ENCODE data around the gene ERCC5.

DNA sequence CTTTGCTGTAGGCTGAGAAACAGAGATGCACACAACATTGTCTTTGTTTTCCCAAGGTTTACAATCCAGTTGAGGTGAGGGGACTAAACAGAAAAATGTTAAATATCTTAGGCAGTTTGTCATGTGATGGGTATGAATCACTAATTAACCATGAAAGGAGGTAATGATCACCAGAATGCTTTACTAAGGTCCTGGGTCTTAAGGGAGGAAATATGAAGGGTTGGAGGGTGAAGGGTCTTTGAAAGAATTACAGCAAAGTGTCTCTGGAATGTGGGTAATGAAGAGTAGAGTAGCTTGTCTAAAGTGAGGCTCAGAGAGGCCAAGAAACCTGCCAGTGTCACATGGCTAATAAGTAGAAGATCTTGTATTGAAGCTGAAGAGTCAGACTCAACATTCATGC, 27.9 kb upstream of the ERCC5 start:
- TF ChIP-seq POLR2AphosphoS5 (IDR thresholded peaks at IDR 0.05; ENCODE audit: low read depth, low read length) = no peak
- TF ChIP-seq POLR2A (IDR thresholded peaks at IDR 0.05; ENCODE audit: low read depth, low read length) = no peak
